ENCODE measurements around the gene ENDOG.
"Not testable (repeated sequence)": the region's sequence is repeated elsewhere in the genome, so short reads cannot be mapped to it uniquely, and the experiment has no call there.

ENDOG gene

GRCh38 chr9:128870128-128870940, 52.0 kb downstream of the ENDOG start:
- no peak for DNase-seq

DNA sequence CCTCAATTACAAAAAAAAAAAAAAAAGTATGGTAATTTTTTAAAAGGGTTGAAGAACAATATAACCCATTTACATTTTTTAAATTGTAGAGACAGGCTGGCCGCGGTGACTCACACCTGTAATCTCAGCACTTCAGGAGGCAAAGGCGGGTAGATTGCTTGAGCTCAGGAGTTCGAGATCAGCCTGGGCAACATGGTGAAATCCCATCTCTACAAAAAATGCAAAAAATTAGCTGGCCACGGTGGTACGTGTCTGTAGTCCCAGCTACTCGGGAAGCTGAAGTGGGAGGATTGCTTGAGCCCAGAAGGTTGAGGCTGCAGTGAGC, 52.6 kb downstream of the ENDOG start:
- not testable (repeated sequence) for DNase-seq

All from activated CD4-positive, CD25-positive, alpha-beta regulatory T cell (primary cell).